Measurements from ENCODE around the gene CNTNAP1. TPM values are rescaled to one million over a fixed set of nuclear protein-coding genes. Genes with fewer than 3 reads are reported as not detected.
A peak's percentile ranks its signal among the peaks of the same experiment; 100 is the strongest.

The CNTNAP1 gene
- total and polyA plus RNA-seq, 10 of the 15 experiments (the other 5 are each of a cell fraction or from before 2014, with no cell fraction given) = 0.95 to 29.9 (median 10.4) TPM

DNA sequence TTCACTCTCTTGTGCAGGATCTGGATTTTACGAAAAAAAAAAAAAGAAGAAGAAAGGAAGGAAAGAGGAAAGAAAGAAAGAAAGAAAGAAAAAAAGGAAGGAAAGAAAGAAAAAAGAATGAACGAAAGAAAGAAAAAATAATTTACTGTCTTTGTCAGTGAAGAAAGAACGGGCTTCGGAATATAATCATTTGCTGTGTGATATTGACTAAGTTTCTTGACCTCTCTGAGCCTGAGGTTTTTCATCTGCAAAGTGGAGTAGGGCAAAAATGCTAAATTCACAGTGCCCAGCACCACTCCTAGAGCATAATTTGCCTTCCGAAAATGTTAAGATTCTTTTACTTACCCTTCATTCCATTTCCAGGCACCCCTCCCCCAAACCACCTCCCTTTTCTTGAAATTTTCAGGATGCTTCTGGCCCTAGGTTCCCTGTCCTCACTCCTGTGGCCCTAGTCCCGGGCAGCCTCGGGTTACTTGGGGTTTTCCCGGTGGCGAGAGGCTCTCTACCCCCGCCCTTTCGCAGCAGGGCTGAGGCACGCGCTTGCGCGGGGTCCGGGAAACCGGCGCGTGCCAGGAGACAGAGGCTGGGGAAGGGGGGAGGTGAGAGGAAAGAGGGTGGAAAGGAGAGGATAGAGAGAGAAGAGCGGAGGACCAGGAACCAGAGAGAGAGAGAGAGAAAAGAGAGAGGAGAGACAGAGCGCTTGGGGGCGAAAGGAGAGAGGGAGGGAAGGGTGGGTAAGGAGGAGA lies at the start of gene CNTNAP1 (continued):
- TF ChIP-seq ATF3 (IDR thresholded peaks at IDR 0.05; ENCODE audit: borderline replicate concordance, extremely low read depth, low read depth, low read length) (no peak), YBX1 (IDR thresholded peaks at IDR 0.05) (peak; percentile 74; the same call in 1 of the 2 replicates)

DNA sequence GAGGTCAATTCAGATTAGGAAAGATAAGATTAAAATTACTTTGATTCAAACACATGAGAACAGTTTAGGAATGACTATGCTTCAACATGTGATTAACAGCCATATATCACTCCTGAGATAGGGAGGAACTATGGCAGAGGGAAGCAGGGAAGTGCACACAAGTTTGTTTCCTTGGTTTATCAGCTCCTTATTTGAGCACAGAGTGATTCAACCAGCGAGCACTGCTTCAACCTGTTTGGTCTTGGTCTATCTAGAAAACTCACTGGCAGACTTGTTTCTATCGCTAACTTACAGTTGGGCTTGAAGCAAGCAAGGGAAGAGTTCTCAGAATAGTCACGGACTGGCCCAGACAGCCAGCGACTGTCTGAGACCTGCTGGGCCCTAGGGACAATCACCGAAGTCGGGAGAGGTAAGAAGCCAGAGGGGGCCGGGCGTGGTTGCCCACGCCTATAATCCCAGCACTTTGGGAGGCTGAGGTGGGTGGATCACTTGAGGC lies 49.3 kb upstream of the CNTNAP1 start:
- DNase-seq (ENCODE audit: low read depth, low spot score) (no peak), FAIRE-seq (no peak), ATAC-seq (no peak)
- Histone ChIP-seq H2AFZ (ENCODE audit: control insufficient read depth, low read depth, low read length) (no peak overlapping the region), H3K79me2 (ENCODE audit: control insufficient read depth, insufficient read depth, low read length) (no peaks in the 10 kb centered on the region), H3K4me3 (no peak overlapping the region), H3K9me3 (replicated peaks; ENCODE audit: control insufficient read depth, insufficient read depth, low read length) (no peaks in the 10 kb centered on the region), H3K36me3 (ENCODE audit: control insufficient read depth in 2 of 2, insufficient read depth in 2 of 2, low read length in 1 of 2) (no peaks in the 10 kb centered on the region), H3K4me2 (ENCODE audit: control insufficient read depth, insufficient read depth) (no peak overlapping the region), H3K27me3 (replicated peaks in 1 of 2; ENCODE audit: control insufficient read depth in 2 of 2, insufficient read depth in 2 of 2, low read length in 1 of 2) (no peaks in the 10 kb centered on the region), H3K9ac (ENCODE audit: control insufficient read depth, insufficient read depth, low read length) (no peak overlapping the region), H4K20me1 (ENCODE audit: control insufficient read depth, insufficient read depth) (no peaks in the 10 kb centered on the region), H3K4me1 (ENCODE audit: control insufficient read depth, insufficient read depth, low read length) (no peaks in the 10 kb centered on the region), H3K27ac (ENCODE audit: control insufficient read depth, insufficient read depth) (no peak overlapping the region)
- SMC1A ChIA-PET (ENCODE audit: uncharacterized antibody, unreplicated experiment) = interaction anchor here (0.5 to 2.0 kb wide), 3 partner anchors 14 to 25 kb away, joined by 3 to 7 read pairs (median 6); partner anchors contain the start of gene TUBG1
- 74% methylated on average over 9 of the region's 9 CpGs for WGBS (ENCODE audit: insufficient coverage, insufficient replicate concordance, low lambda C conversion rate, missing lambda C conversion rate)
- intact Hi-C loops (cut with micrococcal nuclease; ENCODE audit: unreplicated experiment) (no loop called here), in situ Hi-C loops (cut with MboI) (no loop called here)
- TF ChIP-seq, protein P1, sequence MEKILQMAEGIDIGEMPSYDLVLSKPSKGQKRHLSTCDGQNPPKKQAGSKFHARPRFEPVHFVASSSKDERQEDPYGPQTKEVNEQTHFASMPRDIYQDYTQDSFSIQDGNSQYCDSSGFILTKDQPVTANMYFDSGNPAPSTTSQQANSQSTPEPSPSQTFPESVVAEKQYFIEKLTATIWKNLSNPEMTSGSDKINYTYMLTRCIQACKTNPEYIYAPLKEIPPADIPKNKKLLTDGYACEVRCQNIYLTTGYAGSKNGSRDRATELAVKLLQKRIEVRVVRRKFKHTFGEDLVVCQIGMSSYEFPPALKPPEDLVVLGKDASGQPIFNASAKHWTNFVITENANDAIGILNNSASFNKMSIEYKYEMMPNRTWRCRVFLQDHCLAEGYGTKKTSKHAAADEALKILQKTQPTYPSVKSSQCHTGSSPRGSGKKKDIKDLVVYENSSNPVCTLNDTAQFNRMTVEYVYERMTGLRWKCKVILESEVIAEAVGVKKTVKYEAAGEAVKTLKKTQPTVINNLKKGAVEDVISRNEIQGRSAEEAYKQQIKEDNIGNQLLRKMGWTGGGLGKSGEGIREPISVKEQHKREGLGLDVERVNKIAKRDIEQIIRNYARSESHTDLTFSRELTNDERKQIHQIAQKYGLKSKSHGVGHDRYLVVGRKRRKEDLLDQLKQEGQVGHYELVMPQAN (conservative IDR thresholded peaks at IDR 0.05) = no peak
- POLR2A ChIA-PET = interaction anchor here (0.6 kb wide), 2 partner anchors 101 to 1088 kb away, joined by 3 to 5 read pairs; no protein-coding TSS in a partner anchor
- no TSS peak for BruUV-seq (replicated peaks)
- RAD21 ChIA-PET (ENCODE audit: unreplicated experiment) = interaction anchor here (1.8 kb wide), 1 partner anchor 9 kb away, joined by 4 read pairs; no protein-coding TSS in a partner anchor
- CTCF ChIA-PET = interaction anchor here (0.7 to 1.2 kb wide), 2 partner anchors 55 to 309 kb away, joined by 4 to 5 read pairs; partner anchors contain the start of gene PSMC3IP

Data from GM12878 (cell line).